NCI-H2171 (cell line): Measurements from ENCODE around the gene LAMC2.
"Not testable (repeated sequence)": the region's sequence is repeated elsewhere in the genome, so short reads cannot be mapped to it uniquely, and the experiment has no call there.

Experiments used
- DNase-seq: peaks from one replicate; lab custom pipeline; 2025; lab: John Stamatoyannopoulos, UW

Gene LAMC2

DNA sequence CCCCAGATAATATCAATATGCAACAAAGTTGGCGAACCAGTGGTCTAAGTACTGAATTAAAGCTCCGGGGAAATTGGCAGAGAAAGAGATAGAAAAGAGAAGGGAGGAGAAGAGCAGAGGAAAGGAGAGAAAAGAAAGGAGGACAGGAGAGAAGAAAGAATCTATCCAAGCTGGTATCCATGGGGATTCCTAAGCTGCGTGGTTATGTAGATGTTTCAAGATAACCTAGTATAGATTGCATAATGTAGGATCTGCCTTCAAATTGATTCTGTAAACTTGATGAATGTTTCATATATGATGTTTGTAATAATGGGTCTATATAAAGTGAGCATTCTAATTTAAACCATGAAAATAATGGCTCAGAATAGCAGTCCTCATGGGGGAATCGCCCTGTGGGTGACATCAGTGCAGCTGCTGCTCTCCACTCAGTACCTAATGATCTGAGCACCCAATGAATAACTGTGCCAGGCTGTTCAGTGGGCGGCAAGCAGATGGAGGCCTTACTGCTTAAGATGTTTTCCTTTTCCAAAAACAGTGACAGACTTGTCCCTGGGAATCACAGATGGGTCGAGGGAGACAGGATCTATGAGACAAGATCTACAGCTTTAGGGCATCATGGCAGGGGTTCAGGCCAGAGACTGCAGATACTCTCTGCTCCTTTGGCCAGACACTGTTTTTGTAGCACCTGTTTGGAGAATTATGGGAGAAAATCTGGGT is 78.0 kb downstream of the LAMC2 start:
- peak; percentile 90 for DNase-seq

DNA sequence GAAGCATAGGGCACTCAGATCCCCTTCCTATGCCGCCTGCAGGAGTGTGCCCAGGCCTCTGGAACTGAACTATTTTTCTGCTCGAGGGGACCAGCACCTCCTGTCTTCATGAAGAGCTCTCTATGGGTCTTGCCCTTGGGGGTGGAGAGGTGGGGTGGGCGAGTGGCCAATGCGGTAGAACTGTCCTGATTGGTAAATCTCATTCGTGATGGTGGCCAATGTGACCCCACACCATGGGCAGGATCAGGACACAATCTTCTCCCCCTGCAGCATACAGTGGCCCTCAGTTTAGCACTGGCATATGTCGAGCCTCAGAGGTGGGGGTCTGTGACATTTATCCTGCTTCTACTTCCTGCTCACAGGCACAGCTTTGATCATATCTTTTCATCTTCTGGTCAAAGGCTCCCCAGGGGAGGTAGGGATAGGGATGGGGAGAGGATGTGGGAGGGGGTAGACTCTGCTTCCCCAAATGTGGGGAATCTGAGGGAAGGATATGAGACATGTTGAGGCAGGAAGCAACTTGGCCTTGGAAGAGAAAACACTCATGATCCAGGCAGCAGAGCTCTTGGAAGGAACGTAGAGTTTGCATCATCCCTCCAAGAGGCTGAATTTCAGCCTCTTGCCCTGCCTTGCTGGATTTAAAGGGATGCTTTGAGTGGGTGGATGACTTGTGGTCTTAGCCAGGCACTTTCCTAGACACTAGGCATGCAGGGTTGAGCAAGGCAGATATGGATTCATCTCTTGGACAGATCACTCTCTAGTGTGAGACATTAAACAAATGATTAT is 81.8 kb downstream of the LAMC2 start:
- no peak for DNase-seq

DNA sequence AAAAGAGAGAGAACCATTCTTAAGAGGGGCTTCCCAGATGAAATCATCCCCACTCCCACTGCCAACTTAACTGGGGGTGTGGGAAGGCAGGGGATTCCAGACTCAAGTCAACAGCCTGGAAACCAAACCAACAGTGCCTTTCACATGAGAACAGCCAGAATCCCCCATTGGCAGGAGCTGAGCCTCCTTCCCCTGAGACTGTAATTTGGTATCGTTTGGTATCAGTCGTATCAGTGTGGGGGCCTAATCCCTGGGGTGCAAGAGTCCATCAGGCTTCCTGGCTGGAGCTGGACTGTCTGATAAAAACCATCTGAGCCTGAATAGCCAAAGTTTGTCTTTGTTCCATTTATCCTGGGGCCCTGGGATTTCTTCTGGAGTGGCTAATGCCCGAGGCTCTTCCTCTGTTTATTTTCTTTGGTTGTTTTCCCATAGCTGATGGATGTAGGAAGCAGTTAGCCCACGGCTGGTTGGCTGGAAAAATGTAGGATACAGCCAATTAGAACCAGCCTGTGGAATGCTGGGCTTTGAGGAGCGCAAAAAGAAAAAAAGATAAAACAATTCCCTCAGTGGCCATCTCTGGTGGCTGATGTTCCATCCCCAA is 84.6 kb downstream of the LAMC2 start:
- peak; percentile 22 for DNase-seq

DNA sequence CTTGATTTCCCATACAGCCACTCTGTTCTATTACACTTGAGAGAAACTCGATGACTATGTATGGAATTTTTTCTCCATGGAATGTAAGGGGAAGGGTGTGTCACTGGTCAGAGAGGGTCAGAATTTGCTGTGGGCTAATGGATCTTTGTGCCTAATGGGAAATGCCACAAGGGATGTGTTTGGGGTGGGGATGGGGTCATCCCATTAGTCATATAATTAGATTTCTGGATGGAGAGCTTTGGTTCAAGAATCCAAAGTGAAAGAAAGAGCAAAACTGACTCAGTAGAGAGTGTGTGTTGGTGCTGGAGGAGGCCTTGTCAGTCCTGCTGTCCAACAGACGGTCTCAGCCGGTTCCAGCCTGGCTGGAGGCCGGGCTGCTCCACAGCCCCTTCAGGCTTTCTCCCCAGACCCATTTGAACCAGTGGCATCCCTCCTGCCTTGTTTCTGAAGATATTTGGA is 86.4 kb downstream of the LAMC2 start:
- no peak for DNase-seq

- no peak for DNase-seq
Measured at GRCh38 chr1:183273300-183273699, 87.2 kb downstream of the LAMC2 start.

GRCh38 chr1:183273984-183274383 is 87.9 kb downstream of the LAMC2 start:
- not testable (repeated sequence) for DNase-seq

- DNase-seq: no peak
Measured at GRCh38 chr1:183274836-183275235, 88.8 kb downstream of the LAMC2 start.

GRCh38 chr1:183275322-183275721 is 89.3 kb downstream of the LAMC2 start:
- DNase-seq: no peak

DNA sequence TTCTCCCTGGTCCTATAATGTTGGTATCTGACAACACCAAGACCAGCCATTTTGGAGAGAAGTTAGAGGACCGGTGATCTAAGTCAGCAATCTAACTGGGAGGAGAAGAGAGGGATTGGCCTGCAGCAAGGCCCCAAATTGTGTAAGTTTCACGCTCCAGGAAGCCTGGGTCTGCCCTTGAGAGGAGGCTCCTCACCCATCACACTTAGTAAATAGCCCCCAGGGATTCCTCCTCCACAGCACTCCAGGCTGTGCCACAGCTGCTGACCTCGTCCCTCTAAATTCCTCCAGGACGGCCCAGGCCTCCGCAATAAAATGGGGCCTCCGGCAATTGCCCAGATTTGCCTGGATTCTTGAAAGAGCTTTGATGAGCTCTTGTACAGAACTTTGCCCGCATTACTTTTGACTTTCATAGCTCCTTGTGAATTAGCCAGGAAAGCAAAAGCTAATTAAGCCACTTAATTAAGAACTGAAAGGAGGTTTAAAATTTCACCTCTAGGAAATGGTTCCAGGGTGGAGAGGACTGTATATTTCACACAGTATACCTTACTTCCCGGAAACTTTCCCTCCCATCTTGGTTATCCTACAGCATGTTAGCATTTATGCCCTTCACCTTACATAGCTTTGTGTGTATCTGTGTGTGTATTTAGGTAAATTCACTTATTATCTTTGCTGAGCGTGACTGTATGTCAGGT is 90.5 kb downstream of the LAMC2 start:
- DNase-seq: no peak

DNA sequence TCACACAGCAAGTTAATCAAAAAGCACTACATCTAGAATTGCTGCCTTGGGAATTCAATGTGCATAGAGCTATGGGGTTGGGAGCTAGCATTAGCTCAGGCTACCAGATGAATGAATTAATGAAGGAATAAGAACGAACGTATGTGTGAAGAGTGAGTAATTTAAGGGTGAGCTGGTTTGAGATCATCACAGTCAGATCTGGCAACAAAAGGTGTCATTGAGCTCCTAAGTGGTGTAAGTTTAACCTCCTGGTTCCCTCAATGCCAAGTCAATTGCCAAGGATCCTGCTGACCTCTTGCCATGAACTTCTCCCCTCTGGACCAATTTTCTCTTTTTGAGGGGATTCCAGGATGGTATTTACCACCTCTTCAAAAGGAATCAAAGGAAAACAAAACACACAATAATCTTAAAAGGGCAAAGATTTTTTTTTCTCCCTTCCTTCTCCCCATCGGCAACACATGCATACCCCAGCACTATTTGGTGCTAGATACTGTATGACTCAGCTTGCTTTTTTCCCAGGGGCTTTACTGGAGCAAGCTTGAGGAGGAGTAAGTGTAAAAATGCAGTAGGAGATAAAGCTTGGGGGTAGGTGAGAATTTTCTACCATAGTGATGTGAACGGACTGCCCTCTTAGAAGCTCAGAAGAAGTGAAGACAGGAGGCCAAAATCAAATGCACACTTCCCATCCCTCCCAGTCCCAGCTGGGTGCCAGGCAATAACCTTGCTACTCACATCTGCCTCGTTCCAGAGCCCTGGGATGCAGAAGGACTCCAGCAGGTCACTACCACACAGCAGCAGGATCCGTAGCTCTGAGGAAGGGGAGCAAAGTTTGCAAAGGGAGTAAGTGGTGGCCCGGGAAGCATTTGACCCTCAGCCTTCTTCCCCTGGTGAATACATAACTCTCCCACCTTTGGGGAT is 92.0 kb downstream of the LAMC2 start:
- DNase-seq: no peak

GRCh38 chr1:183278739-183279591 is 92.9 kb downstream of the LAMC2 start:
- DNase-seq: no peak

GRCh38 chr1:183279835-183280234 is 93.8 kb downstream of the LAMC2 start:
- DNase-seq: no peak

GRCh38 chr1:183281039-183281438 is 95.0 kb downstream of the LAMC2 start:
- DNase-seq: peak; percentile 77

- DNase-seq: peak; percentile 77
Measured at GRCh38 chr1:183281553-183282091, 95.6 kb downstream of the LAMC2 start.

- no peak for DNase-seq
Measured at GRCh38 chr1:183282101-183282855, 96.2 kb downstream of the LAMC2 start.

DNA sequence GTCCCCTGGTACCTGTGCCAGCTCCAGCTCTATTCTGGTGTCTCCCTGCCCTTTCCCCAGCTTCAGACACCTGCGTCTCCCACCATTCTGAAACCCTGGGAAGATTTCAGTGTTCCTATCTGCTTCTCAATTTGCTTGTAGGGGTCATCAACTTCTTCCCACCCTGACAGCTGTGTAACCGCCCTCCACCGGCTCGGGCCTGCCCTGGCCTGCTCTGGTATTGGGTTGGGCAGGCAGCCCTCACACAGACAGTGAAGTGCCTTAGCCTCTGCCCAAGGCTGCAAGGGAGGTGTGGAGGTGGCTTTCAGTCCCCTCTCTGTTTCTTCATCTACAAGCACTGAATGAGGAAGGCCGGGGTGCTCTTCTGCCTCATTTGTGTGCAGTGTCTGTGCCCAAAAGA is 97.2 kb downstream of the LAMC2 start:
- no peak for DNase-seq

DNA sequence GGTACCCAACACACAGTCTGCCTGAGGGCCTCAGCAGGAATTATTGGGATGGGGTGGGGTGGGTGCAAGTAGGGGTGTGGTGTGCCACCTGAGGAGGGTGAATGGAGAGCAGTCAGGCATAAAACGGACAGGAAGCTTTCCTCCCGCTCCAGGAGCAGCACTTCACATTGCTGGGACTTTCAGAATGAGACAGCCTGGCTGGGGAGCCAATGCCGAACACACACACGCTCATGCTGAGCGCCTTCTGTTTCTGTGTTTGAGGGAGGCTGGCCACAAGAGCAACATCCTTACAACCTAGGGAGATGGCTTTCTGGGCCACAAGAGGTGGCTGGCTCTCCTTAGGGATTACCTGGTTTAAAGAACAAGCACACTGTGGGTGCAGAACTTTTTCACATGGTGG is 98.0 kb downstream of the LAMC2 start:
- DNase-seq: peak; percentile 37

- DNase-seq: no peak
Measured at GRCh38 chr1:183285256-183285655, 99.2 kb downstream of the LAMC2 start.

DNA sequence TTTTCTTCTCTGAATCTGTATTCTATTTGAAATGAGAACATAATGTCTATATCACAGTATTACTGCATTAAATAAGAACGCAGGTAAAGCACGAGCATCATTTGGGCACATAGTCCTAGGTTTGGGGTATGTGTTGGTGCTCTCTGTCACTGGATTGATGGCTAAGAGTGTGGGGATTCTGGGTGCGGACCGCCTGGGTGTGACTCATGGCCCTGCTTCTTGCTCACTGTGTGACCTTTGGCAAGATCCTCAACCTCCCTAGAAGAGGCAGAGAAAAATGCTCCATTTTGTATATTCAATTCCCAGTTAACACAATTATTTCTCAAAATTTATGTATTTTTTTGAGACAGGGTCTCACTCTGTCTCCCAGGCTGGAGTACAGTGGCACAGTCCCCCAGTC is 99.7 kb downstream of the LAMC2 start:
- no peak for DNase-seq
